Measurements from ENCODE around the gene AKAP13. TPM values are rescaled to one million over a fixed set of nuclear protein-coding genes. Genes with fewer than 3 reads are reported as not detected.

Gene AKAP13
- total RNA-seq, 1 donor from 2014 or later = 145 TPM

DNA sequence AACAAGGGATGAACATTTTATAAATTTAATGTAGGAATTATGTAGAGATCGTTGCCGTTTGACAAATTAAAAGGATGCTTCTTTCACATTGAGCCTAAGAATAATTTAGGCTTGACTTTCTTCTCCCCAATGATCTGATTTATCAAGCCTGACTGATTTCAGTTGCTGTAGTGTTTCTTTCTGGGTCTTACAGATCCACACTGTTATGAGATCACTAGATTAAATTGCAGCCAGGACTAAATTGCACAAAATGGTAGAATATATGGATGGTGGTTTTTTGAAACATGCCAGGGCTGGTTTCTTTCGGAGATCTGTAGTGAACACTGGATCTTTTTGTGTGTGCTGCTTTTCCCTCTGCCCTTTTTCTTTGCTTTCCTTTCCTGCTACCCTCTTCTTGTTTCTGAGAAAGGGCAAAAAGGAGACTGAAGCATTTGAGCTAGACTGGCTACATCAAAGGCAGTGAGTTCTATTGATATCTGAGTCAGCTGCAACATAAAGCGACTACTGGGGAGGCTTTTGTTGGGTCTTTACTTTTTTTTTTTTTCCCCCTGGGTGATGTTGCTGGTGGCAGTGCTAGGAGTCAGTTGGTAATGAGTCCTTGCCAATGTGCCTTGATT is 83.0 kb downstream of the AKAP13 start:
- Mint-ChIP-seq H3K27me3 (ENCODE audit: unreplicated experiment) (peaks cover 2% of the 10 kb centered on the region), H3K4me1 (ENCODE audit: low read depth, unreplicated experiment) (peaks cover 22% of the 10 kb centered on the region), H3K27ac (ENCODE audit: unreplicated experiment) (peak overlapping the region; percentile 48), H3K4me3 (ENCODE audit: unreplicated experiment) (no peak overlapping the region), H3K9me3 (ENCODE audit: unreplicated experiment) (no peaks in the 10 kb centered on the region), H3K36me3 (ENCODE audit: unreplicated experiment) (no peaks in the 10 kb centered on the region)
- DNase-seq = no peak
- TF ChIP-seq, protein P1, sequence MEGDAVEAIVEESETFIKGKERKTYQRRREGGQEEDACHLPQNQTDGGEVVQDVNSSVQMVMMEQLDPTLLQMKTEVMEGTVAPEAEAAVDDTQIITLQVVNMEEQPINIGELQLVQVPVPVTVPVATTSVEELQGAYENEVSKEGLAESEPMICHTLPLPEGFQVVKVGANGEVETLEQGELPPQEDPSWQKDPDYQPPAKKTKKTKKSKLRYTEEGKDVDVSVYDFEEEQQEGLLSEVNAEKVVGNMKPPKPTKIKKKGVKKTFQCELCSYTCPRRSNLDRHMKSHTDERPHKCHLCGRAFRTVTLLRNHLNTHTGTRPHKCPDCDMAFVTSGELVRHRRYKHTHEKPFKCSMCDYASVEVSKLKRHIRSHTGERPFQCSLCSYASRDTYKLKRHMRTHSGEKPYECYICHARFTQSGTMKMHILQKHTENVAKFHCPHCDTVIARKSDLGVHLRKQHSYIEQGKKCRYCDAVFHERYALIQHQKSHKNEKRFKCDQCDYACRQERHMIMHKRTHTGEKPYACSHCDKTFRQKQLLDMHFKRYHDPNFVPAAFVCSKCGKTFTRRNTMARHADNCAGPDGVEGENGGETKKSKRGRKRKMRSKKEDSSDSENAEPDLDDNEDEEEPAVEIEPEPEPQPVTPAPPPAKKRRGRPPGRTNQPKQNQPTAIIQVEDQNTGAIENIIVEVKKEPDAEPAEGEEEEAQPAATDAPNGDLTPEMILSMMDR (IDR thresholded peaks at IDR 0.05; ENCODE audit: partially characterized antibody, unreplicated experiment) = no peak

DNA sequence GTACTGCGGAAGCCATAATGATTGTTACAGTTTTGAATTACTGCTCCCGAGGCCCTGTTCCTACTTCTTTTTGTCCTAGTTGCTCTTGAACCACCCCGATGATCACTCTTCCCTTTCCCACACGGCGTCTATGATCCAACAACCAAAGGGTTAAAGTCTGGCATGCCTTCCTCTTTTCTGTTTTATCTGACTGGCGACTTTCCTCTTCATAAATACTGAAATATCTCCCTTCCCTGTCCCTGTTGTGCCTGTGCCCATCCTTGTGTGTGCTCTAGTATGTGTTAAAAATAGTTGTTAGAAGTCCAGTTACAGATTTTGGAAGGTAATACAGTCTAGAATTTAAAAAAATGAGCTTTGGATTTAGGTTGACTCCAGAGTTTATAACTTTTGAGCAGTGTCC is 83.6 kb downstream of the AKAP13 start:
- Mint-ChIP-seq H3K9me3 (ENCODE audit: unreplicated experiment) (no peaks in the 10 kb centered on the region), H3K4me3 (ENCODE audit: unreplicated experiment) (peak overlapping the region; percentile 12), H3K4me1 (ENCODE audit: low read depth, unreplicated experiment) (peaks cover 22% of the 10 kb centered on the region), H3K27ac (ENCODE audit: unreplicated experiment) (peak overlapping the region; percentile 48), H3K36me3 (ENCODE audit: unreplicated experiment) (no peaks in the 10 kb centered on the region), H3K27me3 (ENCODE audit: unreplicated experiment) (peaks cover 2% of the 10 kb centered on the region)
- TF ChIP-seq, protein P1 (IDR thresholded peaks at IDR 0.05; ENCODE audit: partially characterized antibody, unreplicated experiment) = no peak
- DNase-seq = no peak

DNA sequence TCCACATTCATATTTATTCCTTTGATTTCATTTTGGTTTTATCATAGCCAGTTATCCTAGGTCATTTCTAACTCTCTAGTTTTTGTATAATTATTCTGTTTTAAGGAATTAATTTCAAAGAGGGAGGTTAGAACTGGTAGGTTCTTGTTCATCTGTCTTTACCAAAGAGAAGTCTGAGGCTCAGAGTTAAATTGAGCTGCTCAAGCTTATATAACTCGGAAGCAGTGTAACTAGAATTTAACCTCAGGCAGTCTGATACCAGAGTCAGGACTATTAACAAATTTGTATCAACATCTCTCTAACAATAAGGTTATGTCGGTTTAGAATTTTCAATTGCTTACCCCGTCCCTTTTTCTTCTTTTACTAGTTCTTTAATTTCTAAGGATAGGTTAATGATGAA is 84.1 kb downstream of the AKAP13 start:
- Mint-ChIP-seq H3K9me3 (ENCODE audit: unreplicated experiment) (no peaks in the 10 kb centered on the region), H3K27me3 (ENCODE audit: unreplicated experiment) (peaks cover 1% of the 10 kb centered on the region), H3K4me1 (ENCODE audit: low read depth, unreplicated experiment) (peaks cover 22% of the 10 kb centered on the region), H3K4me3 (ENCODE audit: unreplicated experiment) (no peak overlapping the region), H3K27ac (ENCODE audit: unreplicated experiment) (no peak overlapping the region), H3K36me3 (ENCODE audit: unreplicated experiment) (no peaks in the 10 kb centered on the region)
- TF ChIP-seq, protein P1 (IDR thresholded peaks at IDR 0.05; ENCODE audit: partially characterized antibody, unreplicated experiment) = no peak
- no peak for DNase-seq

DNA sequence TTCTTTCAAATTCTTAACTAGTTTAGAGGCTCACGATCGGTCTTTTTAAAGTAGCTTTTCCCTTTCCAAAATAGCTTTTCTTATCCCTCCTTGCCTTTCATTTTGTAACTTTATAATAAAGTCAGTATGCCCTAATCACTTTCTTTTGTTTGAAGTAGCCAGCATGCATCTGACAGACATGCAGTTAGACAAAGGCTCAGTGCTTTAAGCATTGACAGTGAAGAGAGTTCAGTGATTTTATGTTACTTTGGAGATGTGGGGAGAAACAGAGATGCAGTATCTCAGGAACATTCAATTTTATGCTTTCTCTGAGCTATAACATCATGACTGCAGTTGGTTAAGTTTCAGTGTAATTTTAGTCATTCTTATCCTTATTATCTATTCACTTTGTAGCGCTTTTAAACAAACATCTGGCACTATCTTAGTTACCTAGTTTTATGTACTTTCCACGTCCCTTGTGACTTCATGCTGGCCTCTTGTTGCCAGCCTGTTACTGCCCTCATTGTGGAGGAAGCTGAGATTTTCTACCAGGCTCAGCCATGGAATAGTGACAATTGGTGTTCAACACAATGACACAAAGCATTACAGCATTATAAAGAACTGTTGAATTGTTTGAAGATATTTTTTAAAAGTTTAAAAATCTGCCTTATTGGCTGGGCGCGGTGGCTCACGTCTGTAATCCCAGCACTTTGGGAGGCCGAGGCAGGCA is 90.3 kb downstream of the AKAP13 start:
- peaks cover 1% of the 10 kb centered on the region for H3K27me3 Mint-ChIP-seq (ENCODE audit: unreplicated experiment)
- DNase-seq = no peak
- no peaks in the 10 kb centered on the region for H3K36me3 Mint-ChIP-seq (ENCODE audit: unreplicated experiment)
- peaks cover 27% of the 10 kb centered on the region for H3K4me1 Mint-ChIP-seq (ENCODE audit: low read depth, unreplicated experiment)
- TF ChIP-seq, protein P1 (IDR thresholded peaks at IDR 0.05; ENCODE audit: partially characterized antibody, unreplicated experiment) = no peak
- no peak overlapping the region for H3K27ac Mint-ChIP-seq (ENCODE audit: unreplicated experiment)
- no peak overlapping the region for H3K4me3 Mint-ChIP-seq (ENCODE audit: unreplicated experiment)
- peaks cover 3% of the 10 kb centered on the region for H3K9me3 Mint-ChIP-seq (ENCODE audit: unreplicated experiment)

DNA sequence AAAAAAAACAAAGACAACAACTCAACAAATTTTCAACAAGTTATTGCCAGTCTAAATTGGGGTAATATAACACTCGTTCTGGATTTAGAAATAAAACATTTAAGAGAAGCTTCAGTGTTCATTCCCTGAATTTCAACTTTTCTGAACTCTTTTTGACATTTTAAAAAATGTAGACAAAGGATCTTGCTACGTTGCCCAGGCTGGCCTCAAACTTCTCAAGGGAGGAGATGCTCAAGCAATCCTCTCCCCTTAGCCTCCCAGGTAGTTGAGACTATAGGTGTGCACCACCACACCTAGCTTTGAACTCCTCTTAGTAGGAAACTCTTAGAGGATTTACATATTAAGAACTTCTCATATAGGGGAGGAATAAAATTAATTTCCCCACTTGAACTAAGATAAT is 91.9 kb downstream of the AKAP13 start:
- Mint-ChIP-seq H3K36me3 (ENCODE audit: unreplicated experiment) (no peaks in the 10 kb centered on the region), H3K27ac (ENCODE audit: unreplicated experiment) (no peak overlapping the region), H3K9me3 (ENCODE audit: unreplicated experiment) (peaks cover 4% of the 10 kb centered on the region), H3K4me1 (ENCODE audit: low read depth, unreplicated experiment) (peaks cover 25% of the 10 kb centered on the region), H3K4me3 (ENCODE audit: unreplicated experiment) (no peak overlapping the region), H3K27me3 (ENCODE audit: unreplicated experiment) (peaks cover 1% of the 10 kb centered on the region)
- TF ChIP-seq, protein P1 (IDR thresholded peaks at IDR 0.05; ENCODE audit: partially characterized antibody, unreplicated experiment) = no peak
- no peak for DNase-seq
